K562 (cell line): ENCODE measurements around the gene PRKG1. TPM values are rescaled to one million over a fixed set of nuclear protein-coding genes. Genes with fewer than 3 reads are reported as not detected.

ENCODE experiments used
- ATAC-seq: fragments of 200-7000 bp; cut with Tn5 transposase; 3 replicates; pipeline ENCODE4 v1.9.1; 2020; ENCODE audit warnings: moderate library complexity
- BruUV-seq: library from RNA; stranded (reverse); fragments of 400-500 nt; replicated peaks from 2 replicates; lab custom pipeline; 2021; lab: Mats Ljungman, UMichigan
- CTCF ChIA-PET: fragments of 300-600 bp; formaldehyde crosslinking; extraction: SDS; loops from one replicate; lab custom pipeline; 2021; ENCODE audit warnings: low intra/inter-chr PET ratio; lab: Yijun Ruan, JAX
- POLR2A ChIA-PET: fragments of 300-600, 350-650 bp; sonication (Branson Sonifier 250); formaldehyde crosslinking; extraction: SDS; loops from one replicate; lab custom pipeline; 2021; ENCODE audit warnings: antibody characterized with exemption, inconsistent platforms; lab: Yijun Ruan, JAX
- DNase-seq, 4 experiments: peaks; one replicate each; pipeline versions ENCODE4 v3.0.0 to v3.0.0-alpha.2; 2011 to 2018; ENCODE audit warnings: low spot score in 3 of 4, mixed read lengths in 3 of 4; ENCODE audit errors: extremely low read depth in 1 of 4
- FAIRE-seq: peaks from 2 replicates; lab custom pipeline; 2011; peaks lifted over from hg19 to GRCh38; lab: Jason Lieb, UNC
- H2AFZ ChIP-seq: 2 replicates; pipeline ENCODE4 v1.6.0; 2011; ENCODE audit warnings: low read depth, low read length, control low read depth, inconsistent platforms
- H3K27ac ChIP-seq: fragments of 200-600 bp; 3 replicates; pipeline ENCODE4 v1.8.0; 2011; ENCODE audit warnings: low read depth, mild to moderate bottlenecking, control low read depth, inconsistent platforms, low read length, moderate library complexity, mixed read lengths; ENCODE audit errors: extremely low read depth
- H3K27me3 ChIP-seq, 2 experiments: fragments of 300-600 bp in 1 of 2; 2 replicates in 1 of 2; 3 replicates in 1 of 2; pipeline versions ENCODE4 v1.6.0 to v1.8.0; 2011; ENCODE audit warnings: inconsistent platforms in 2 of 2, low read length in 2 of 2, mild to moderate bottlenecking in 1 of 2, mixed read lengths in 1 of 2, moderate library complexity in 1 of 2; ENCODE audit not compliant: control insufficient read depth in 2 of 2, insufficient read depth in 2 of 2
- H3K36me3 ChIP-seq: fragments of 300-600 bp; 3 replicates; pipeline ENCODE4 v1.8.0; 2011; ENCODE audit warnings: mild to moderate bottlenecking, low read length, inconsistent platforms; ENCODE audit not compliant: control insufficient read depth, insufficient read depth
- H3K4me1 ChIP-seq, 2 experiments: fragments of 200-600 bp in 1 of 2; replicated peaks in 1 of 2; 2 replicates in 1 of 2; 3 replicates in 1 of 2; pipeline versions ENCODE4 v1.5.1 to v1.8.0; 2011; ENCODE audit warnings: inconsistent platforms in 2 of 2, low read length in 2 of 2, mild to moderate bottlenecking in 1 of 2, mixed read lengths in 1 of 2, moderate library complexity in 1 of 2; ENCODE audit not compliant: control insufficient read depth in 2 of 2, insufficient read depth in 2 of 2
- H3K4me2 ChIP-seq: 2 replicates; pipeline ENCODE4 v1.6.1; 2011; ENCODE audit warnings: low read length, control low read depth, inconsistent platforms, mixed read lengths; ENCODE audit not compliant: insufficient read depth
- H3K4me3 ChIP-seq: fragments of 200-600 bp; sonication (generic), shearing (Covaris generic); 2 replicates; pipeline ENCODE4 v1.5.1; 2016; ENCODE audit warnings: control low read depth, inconsistent platforms
- H3K79me2 ChIP-seq: fragments of 200-600 bp; 3 replicates; pipeline ENCODE4 v1.8.0; 2011; ENCODE audit warnings: low read length, inconsistent platforms; ENCODE audit not compliant: control insufficient read depth, insufficient read depth
- H3K9ac ChIP-seq, 2 experiments: 2 replicates each; pipeline versions ENCODE4 v1.6.0 to v1.6.1; 2011; ENCODE audit warnings: low read depth in 2 of 2, low read length in 2 of 2, control low read depth in 1 of 2, inconsistent platforms in 1 of 2, mild to moderate bottlenecking in 1 of 2, mixed read lengths in 1 of 2; ENCODE audit not compliant: insufficient read depth in 1 of 2
- H3K9me1 ChIP-seq: one replicate; pipeline ENCODE4 v1.6.0; 2011; ENCODE audit warnings: inconsistent platforms, mild to moderate bottlenecking, low read length, moderate library complexity; ENCODE audit not compliant: control insufficient read depth, insufficient read depth
- H3K9me3 ChIP-seq: replicated peaks from 2 replicates; pipeline ENCODE4 v1.5.1; 2011; ENCODE audit warnings: low read depth, low read length, inconsistent platforms; ENCODE audit not compliant: control insufficient read depth, insufficient read depth
- H4K20me1 ChIP-seq: replicated peaks from 2 replicates; pipeline ENCODE4 v1.6.1; 2011; ENCODE audit warnings: low read length, inconsistent platforms, mixed read lengths; ENCODE audit not compliant: control insufficient read depth, insufficient read depth
- C11orf30 ChIP-seq: fragments of 450-650 bp; IDR thresholded peaks from 2 replicates; pipeline ENCODE4 v1.6.1; 2016; ENCODE audit warnings: low read depth, mild to moderate bottlenecking
- CHD2 ChIP-seq: IDR thresholded peaks from 2 replicates; pipeline ENCODE4 v1.6.1; 2011; ENCODE audit warnings: low read depth, low read length
- MAFF ChIP-seq: IDR thresholded peaks from 2 replicates; pipeline ENCODE4 v1.6.1; 2012; ENCODE audit warnings: low read length, improper control_type of control experiment
- MAFG ChIP-seq: fragments of 450-650 bp; conservative IDR thresholded peaks from 2 replicates; pipeline ENCODE4 v1.6.1; 2016; ENCODE audit warnings: missing genetic modification characterization, missing compliant biosample characterization
- SMAD2 ChIP-seq: fragments of 150-350 bp; IDR thresholded peaks from 2 replicates; pipeline ENCODE4 v1.6.1; 2014; ENCODE audit warnings: low read depth, mild to moderate bottlenecking, low read length
- SRSF3 ChIP-seq: fragments of 200-400 bp; formaldehyde crosslinking; IDR thresholded peaks from 2 replicates; pipeline ENCODE4 v1.6.1; 2016; ENCODE audit warnings: mild to moderate bottlenecking, low read length, moderate library complexity; ENCODE audit not compliant: insufficient read depth
- ZNF316 ChIP-seq: fragments of 450-650 bp; IDR thresholded peaks from 2 replicates; pipeline ENCODE4 v1.6.1; 2016
- ZNF583 ChIP-seq: fragments of 250-450 bp; sonication (Bioruptor Pico); IDR thresholded peaks from 2 replicates; pipeline ENCODE4 v1.4.0; 2020
- ZNF586 ChIP-seq: fragments of 450-650 bp; formaldehyde crosslinking; conservative IDR thresholded peaks from 2 replicates; pipeline ENCODE4 v1.4.0; 2020; ENCODE audit warnings: mild to moderate bottlenecking, moderate library complexity
- WGBS: fragments of 100-300 bp; shearing (Covaris generic); methylation state at CpG from one replicate; pipeline ENCODE4 v1.1.6; 2016; ENCODE audit warnings: low coverage, mixed read lengths; ENCODE audit not compliant: insufficient coverage; ENCODE audit errors: missing lambda C conversion rate; 5-methylcytosine and 5-hydroxymethylcytosine counted together
- in situ Hi-C: fragments of 300-500 bp; cut with MboI; formaldehyde crosslinking; loops from 4 replicates; pipeline ENCODE4 v1.15.0; 2018; ENCODE audit warnings: inconsistent platforms, mixed read lengths
- intact Hi-C: fragments of 100-400 bp; cut with micrococcal nuclease; formaldehyde crosslinking; loops from 2 replicates; pipeline ENCODE4 v1.14.2; 2022
- polyA plus RNA-seq, 8 experiments: library from polyadenylated mRNA; depleted of rRNA in 4 of 8; stranded (reverse) in 5 of 8; unstranded in 3 of 8; fragments of >200 nt; fragmentation: Nextera tagmentation in 2 of 8; fragmentation: Illumina TruSeq in 1 of 8; extraction: Ambion mirVana in 2 of 8; extraction: Trizol in 1 of 8; gene quantifications; 2 replicates each; pipeline versions ENCODE4 v1.2.1 to v1.2.3, GENCODE V29; 2011 to 2014; ENCODE audit warnings: inconsistent platforms in 1 of 8, missing spikeins in 1 of 8
- total RNA-seq, 7 experiments: library from RNA; depleted of rRNA in 6 of 7; stranded (reverse); fragments of >200 nt in 6 of 7; fragmentation: Illumina TruSeq in 2 of 7; extraction: Trizol in 2 of 7; gene quantifications; 2 replicates each; pipeline versions ENCODE4 v1.2.1 to v1.2.3, GENCODE V29; 2011 to 2021; ENCODE audit warnings: low replicate concordance in 1 of 7
- TF ChIP-seq, protein P1 (sequence below): fragments of 450-650 bp; conservative IDR thresholded peaks from 2 replicates; pipeline ENCODE4 v1.6.1; 2016; ENCODE audit warnings: missing genetic modification characterization, low read depth, mild to moderate bottlenecking, missing compliant biosample characterization, moderate library complexity
- TF ChIP-seq, protein P2 (sequence below): IDR thresholded peaks from 3 replicates; pipeline ENCODE4 v1.6.1; 2011; ENCODE audit warnings: borderline replicate concordance, mild to moderate bottlenecking, moderate library complexity; ENCODE audit not compliant: insufficient read length; ENCODE audit errors: extremely low read depth

The PRKG1 gene
- total and polyA plus RNA-seq, 9 of the 15 experiments (the other 6 are each of a cell fraction or from before 2014, with no cell fraction given): 0.22 TPM; not detected in 8

DNA sequence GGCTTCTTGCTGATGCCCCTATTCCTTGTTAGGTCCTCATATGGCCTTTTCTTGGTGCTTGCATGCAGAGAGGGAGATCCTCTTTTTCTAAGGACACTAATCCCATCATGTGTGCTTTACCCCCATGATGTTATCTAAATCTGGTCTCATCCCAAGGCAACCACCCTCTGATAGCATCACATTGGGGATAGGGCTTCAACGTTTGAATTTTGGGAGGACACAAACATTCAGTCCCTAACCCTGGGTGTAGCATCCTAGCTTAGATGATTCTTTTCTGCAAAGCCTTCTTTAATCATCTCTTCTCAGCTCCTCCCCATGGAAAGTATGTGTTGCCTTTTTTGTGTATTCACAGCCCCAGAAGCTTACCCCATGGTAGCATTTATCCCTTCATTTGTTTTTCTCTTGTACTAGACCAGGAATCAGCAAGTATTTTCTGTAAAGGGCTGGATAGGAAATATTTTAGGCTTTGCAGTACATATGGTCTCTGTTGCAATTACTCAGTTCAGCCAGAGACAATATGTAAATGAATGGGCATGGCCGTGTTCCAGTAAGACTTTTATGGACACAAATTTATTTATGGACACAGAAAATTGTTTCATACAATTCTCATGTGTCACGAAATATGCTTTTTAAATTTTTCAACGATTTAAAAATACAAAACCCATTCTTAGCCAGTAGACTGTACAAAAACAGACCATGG lies 726.6 kb downstream of the PRKG1 start:
- Histone ChIP-seq H3K36me3 (no peaks in the 10 kb centered on the region), H3K9me3 (no peaks in the 10 kb centered on the region), H2AFZ (no peak overlapping the region), H3K4me2 (no peak overlapping the region), H3K79me2 (no peaks in the 10 kb centered on the region), H3K4me1 (no peaks in the 10 kb centered on the region), H3K27me3 (no peaks in the 10 kb centered on the region), H3K4me3 (no peak overlapping the region), H3K27ac (no peak overlapping the region), H4K20me1 (no peaks in the 10 kb centered on the region), H3K9ac (no peak overlapping the region), H3K9me1 (no peaks in the 10 kb centered on the region)
- intact Hi-C loops (no loop called here), in situ Hi-C loops (no loop called here)
- ATAC-seq: no peak
- no TSS peak for BruUV-seq
- TF ChIP-seq ZNF586 (CRISPR knock-in tag) (no peak), SRSF3 (no peak), SMAD2 (no peak)
- TF ChIP-seq, protein P1, sequence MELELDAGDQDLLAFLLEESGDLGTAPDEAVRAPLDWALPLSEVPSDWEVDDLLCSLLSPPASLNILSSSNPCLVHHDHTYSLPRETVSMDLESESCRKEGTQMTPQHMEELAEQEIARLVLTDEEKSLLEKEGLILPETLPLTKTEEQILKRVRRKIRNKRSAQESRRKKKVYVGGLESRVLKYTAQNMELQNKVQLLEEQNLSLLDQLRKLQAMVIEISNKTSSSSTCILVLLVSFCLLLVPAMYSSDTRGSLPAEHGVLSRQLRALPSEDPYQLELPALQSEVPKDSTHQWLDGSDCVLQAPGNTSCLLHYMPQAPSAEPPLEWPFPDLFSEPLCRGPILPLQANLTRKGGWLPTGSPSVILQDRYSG (tag): no peak
- DNase-seq: no peak
- no peak for FAIRE-seq
- CTCF ChIA-PET: no interaction called here
- WGBS: 0% methylated on average over 4 of the region's 4 CpGs
- POLR2A ChIA-PET: no interaction called here

DNA sequence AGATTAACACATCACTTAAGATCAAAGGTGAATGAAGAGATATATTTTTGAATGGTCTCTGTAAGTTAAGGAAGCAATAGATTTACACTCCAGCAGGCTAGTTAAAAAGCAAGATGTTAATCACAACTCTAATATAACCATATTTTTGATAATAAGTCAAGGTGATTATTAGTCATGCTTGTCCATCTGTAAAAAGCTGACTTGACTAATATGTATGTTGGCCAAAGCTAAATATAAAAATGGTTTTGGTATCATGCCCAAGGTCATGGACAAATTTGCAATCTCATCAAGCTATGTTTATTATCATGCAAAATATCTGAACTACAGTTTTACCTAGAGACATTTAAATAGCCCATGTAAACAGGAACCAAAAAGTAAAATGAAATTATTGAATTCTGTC lies 727.7 kb downstream of the PRKG1 start:
- CTCF ChIA-PET: no interaction called here
- no peak overlapping the region for H3K9ac ChIP-seq
- H3K4me2 ChIP-seq: no peak overlapping the region
- no peaks in the 10 kb centered on the region for H3K9me1 ChIP-seq
- intact Hi-C loops: no loop called here
- no peaks in the 10 kb centered on the region for H4K20me1 ChIP-seq
- in situ Hi-C loops: no loop called here
- no peak overlapping the region for H3K4me3 ChIP-seq
- H2AFZ ChIP-seq: no peak overlapping the region
- ATAC-seq: no peak
- H3K36me3 ChIP-seq: no peaks in the 10 kb centered on the region
- no peaks in the 10 kb centered on the region for H3K79me2 ChIP-seq
- no peaks in the 10 kb centered on the region for H3K27me3 ChIP-seq
- POLR2A ChIA-PET: no interaction called here
- no TSS peak for BruUV-seq
- H3K27ac ChIP-seq: no peak overlapping the region
- peak; percentile 23 for FAIRE-seq
- DNase-seq: no peak
- no peaks in the 10 kb centered on the region for H3K4me1 ChIP-seq
- peak; percentile 37; the same call in 1 of the 2 replicates for TF ChIP-seq C11orf30
- TF ChIP-seq CHD2: no peak
- TF ChIP-seq, protein P2, sequence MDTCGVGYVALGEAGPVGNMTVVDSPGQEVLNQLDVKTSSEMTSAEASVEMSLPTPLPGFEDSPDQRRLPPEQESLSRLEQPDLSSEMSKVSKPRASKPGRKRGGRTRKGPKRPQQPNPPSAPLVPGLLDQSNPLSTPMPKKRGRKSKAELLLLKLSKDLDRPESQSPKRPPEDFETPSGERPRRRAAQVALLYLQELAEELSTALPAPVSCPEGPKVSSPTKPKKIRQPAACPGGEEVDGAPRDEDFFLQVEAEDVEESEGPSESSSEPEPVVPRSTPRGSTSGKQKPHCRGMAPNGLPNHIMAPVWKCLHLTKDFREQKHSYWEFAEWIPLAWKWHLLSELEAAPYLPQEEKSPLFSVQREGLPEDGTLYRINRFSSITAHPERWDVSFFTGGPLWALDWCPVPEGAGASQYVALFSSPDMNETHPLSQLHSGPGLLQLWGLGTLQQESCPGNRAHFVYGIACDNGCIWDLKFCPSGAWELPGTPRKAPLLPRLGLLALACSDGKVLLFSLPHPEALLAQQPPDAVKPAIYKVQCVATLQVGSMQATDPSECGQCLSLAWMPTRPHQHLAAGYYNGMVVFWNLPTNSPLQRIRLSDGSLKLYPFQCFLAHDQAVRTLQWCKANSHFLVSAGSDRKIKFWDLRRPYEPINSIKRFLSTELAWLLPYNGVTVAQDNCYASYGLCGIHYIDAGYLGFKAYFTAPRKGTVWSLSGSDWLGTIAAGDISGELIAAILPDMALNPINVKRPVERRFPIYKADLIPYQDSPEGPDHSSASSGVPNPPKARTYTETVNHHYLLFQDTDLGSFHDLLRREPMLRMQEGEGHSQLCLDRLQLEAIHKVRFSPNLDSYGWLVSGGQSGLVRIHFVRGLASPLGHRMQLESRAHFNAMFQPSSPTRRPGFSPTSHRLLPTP: no peak
- TF ChIP-seq ZNF316: peak; percentile 70
- TF ChIP-seq ZNF583 (CRISPR knock-in tag): no peak
- peak; percentile 36; the same call in 1 of the 2 replicates for TF ChIP-seq MAFG (tag)
- TF ChIP-seq MAFF: peak; percentile 30; the same call in 1 of the 2 replicates
- H3K9me3 ChIP-seq: no peaks in the 10 kb centered on the region
